NK-92 treated with Interleukin-12 subunit alpha and Interleukin-12 subunit beta, amount 100 ng/mL, for 24 hours (cell line): Measurements from ENCODE around the gene PHF12.
"Not testable (repeated sequence)": the region's sequence is repeated elsewhere in the genome, so short reads cannot be mapped to it uniquely, and the experiment has no call there.

Experiments used
- DNase-seq: peaks from one replicate; lab custom pipeline; 2025; lab: John Stamatoyannopoulos, UW

PHF12 gene

DNA sequence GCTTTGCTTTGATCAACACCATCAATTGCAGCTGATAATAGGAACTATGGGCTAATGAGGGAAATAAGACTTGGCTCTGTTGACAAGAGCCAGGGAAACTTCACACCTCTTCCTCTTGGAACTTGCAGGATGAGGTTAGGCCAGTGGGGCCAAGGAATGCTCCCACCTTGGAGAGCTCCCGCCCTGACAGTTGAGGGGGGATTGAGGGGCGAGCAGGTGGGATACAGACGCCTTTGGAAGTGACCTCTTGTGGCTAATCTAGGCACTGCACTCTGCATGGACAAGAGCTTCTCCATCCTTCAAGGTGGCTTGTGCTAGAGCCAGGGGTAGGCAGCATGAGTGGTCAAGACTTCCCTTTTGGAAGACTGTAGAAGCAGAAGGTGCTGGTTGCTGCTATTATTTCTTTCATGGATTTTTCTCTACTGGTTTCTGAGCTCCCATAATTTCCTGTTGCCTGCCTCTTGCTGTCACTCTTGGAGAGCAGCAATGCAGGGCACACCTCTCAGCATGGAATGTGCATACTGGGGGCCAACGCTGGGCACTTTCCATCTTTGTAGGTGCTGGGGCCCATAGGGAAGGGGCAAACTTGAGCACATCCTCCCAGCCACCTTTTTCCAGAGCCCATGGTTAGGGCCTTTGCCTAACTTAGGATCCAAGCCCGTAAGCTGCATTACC lies 2.3 kb upstream of the PHF12 start:
- peak; percentile 20 for DNase-seq

DNA sequence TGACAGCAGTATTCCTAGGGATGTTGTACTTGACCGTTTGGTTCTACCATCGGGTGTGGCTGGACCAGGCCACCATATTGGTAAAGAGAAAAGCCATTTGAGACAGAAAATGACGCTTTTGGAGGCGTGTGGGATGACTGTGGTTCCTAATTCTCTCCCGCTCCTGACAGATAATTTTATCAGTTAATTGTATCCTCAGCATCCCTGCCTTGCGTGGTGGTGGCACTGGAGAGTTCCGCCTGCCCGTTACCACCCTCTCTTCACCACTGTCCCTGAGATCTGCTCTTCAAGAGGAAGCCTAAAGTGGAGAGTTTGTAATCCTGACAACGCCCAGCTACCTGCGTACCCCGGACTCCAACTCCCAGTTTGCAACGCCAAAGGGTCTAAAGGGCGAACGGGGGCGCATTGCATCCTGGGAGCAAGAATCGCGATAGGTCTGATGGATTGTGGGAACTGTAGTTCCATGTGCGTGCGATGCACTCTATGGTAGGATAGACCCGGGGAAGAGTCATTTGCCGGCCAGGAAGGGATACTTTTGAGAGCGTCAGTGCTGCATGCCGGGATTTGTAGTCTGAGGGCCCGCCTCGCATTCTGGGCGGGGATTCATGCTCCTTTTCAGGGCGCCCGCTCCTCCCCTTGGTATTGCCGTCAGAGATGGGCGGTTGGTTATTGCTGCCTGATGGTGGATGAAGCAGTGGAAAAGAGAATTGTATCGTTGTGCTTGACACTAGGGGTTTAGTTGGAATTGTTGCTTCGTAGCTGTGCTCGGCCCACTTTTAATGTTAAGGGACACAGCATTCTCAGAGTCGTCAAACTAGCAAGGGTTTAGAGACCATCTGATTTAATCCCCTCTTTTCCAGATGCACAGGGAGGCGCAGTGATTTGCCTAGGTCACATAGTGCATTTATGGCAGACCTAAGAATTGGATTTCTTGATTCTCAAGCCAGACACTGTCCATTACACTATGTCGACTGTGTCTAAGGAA lies 965 bp upstream of the PHF12 start:
- peak; percentile 96 for DNase-seq

DNA sequence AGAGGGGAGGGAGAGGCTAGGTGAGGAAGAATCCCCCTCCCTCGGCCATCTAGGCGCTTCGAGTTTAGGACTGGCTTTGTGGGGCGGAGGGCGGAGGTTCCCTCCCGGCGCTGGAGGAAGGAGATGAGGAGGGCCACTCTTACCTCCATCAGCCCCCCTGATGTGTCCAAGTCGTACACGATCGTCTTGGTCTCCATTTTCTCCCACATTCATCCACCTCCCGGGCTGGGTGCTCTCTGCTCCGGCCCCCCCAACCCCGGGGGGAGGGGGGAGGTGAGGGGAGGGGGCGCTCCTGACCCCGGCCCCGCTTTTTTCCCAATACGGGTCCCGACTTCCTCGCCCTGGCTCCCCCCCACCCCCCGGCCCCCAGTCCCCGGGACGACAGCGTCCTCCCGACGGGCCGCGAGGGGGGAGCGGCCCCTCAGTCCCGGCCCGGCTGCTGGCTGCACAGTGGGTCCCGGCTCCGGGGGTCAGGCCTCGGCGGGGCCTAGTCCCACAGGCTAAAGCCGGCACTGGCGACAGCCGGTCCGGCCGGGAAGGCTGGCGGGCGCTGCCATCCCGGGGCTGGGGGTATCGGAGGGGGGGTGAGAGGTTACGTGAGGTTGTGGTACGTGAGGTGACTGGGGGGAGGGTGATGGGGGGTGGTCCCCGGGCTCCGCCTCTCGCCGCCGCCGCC lies 428 bp downstream of the PHF12 start:
- DNase-seq, result no peak

DNA sequence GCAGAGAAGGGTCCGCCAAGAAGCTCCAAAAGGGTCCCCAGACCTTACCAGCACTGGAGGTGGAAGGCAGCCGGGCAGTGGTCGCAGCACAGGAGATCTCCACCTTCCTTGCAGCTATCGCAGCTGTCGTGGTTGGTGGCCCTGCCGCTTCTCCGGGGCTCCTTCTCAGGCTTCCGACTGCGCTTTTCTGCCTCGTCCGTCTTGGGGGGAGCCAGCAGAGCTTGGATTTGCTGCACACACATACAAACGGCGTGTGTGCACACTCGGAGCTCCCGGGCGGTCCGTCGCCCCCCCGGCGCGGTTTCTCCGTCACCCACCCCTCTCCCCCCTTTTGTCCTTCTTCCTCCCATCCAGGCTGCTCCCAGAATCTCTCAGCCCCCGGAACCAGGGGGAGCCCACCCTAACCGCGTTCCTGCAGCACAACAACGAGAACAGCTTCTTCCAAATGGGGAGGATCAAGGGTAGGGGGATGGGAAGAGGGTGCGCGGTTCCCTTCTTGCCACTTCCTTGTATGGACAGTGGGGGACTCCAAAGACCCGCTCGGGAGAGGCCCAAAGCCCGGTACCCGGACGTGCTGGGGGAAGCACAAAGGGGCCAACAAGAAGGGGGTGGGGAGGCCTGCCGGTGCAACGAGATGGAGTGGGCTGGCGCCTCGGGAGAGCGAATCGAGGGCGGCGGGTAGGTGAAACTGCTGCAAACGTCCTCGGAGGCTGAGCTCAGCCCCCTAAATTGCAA lies 1.1 kb downstream of the PHF12 start:
- DNase-seq, result peak; percentile 51

DNA sequence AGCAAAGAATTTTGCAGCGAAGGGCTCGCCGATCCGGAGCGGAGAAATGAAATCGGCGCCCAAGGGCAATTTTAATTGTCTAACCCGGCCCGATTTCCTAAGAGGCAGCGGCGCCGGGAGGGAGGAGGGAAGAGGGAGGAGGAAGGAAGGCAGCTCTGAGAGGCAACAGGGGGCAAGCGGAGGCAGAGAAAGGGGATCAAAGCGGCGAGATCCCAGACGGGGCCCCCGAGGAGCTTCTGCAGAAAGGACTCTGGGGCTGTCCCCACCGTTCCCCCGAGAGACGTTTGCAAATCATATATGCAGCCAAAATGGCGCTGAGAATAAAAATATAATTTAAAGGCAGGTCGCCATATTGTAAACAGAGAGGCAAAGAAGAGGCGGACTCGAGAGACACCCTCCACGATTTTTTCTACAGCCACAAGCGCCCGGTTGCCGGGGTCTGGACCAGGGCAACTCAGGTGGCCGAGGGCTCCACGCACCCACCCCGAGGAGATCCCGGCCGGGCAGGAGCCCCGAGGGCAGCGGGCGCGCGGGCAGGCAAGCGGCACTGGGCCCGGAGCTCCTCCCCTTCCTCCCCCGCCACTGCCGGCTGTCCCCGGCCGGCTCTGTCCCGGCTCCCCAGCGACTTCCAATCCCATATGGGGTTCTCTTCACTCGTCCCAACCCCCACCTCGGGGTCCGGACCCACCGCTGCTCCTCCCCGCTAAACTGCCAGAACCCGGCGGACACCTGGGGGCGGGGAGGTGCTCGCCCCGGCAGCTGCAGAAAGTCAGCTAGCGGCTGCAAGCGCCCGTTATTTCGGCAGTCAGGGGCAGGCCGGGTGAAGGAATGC lies 1.9 kb downstream of the PHF12 start:
- DNase-seq, result peak; percentile 60

DNA sequence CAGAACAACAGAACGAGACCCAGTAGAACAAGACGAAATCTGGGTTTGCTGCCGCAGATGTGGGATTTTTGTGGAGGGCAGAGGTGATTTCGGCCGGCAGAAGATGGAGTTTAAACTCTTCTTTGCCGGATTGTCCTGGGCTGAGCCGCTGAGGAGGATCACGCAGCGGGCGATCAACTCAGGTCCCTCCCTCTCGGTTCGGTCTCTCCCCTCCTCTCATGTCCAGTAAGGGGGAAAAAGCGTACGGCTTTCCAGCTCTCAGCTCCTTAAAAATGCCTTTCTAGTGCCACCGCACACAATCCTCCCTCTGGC lies 2.5 kb downstream of the PHF12 start:
- no peak for DNase-seq

DNA sequence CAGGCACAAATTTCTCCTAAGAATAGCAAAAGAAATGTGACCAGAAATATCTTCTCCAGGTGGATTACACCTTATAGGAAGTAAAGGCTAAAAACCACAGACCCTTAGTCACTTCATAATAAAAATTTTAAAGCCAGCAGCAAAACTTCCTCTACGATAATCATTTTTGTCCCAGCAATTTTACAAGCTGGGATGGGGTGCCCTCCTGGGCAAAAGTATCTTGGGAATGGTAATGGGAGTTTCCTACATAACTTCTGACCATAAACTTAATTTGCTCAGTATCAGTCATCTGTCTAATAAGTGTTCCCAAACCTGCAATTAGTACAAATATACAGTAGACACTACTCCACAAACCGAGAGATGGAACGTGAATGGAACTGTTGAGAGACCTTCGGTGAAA lies 3.0 kb downstream of the PHF12 start:
- no peak for DNase-seq

DNA sequence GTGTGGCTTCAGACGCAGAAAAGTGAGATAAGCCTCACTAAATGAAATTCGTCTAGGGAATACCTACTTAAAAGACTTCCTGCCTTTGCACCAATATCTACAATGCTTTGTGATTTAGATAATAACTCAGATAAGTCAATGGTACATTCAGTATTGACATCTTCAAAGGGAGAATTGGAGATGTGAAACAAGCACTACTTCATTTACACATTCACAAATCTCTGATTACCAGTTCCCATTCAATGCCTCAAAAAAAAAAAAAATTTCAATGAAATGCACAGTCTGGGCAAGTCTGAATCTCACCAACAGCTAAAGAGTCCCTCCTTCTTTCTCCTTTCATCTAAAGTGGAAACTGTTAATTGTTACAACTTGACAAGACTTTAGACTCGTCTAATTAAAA lies 3.7 kb downstream of the PHF12 start:
- DNase-seq, result no peak

DNA sequence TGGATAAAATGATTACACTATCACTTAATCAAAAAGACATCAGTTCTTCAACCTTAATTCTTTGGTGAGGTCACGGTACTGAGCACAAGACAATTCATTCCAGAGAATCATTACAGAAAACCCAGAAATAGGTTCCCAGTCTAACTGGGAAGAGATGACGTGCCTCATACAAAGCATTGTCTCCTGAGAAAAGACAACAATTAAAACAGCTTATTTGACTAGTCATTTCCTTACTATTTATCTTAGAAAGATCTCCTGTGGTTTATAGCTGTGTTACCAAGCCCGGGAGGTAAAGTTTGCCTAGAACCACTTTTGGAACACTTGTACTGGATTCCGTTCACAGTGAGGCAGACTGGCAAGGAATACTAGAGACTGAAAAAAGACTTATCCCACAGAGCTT lies 5.1 kb downstream of the PHF12 start:
- DNase-seq, result no peak

DNA sequence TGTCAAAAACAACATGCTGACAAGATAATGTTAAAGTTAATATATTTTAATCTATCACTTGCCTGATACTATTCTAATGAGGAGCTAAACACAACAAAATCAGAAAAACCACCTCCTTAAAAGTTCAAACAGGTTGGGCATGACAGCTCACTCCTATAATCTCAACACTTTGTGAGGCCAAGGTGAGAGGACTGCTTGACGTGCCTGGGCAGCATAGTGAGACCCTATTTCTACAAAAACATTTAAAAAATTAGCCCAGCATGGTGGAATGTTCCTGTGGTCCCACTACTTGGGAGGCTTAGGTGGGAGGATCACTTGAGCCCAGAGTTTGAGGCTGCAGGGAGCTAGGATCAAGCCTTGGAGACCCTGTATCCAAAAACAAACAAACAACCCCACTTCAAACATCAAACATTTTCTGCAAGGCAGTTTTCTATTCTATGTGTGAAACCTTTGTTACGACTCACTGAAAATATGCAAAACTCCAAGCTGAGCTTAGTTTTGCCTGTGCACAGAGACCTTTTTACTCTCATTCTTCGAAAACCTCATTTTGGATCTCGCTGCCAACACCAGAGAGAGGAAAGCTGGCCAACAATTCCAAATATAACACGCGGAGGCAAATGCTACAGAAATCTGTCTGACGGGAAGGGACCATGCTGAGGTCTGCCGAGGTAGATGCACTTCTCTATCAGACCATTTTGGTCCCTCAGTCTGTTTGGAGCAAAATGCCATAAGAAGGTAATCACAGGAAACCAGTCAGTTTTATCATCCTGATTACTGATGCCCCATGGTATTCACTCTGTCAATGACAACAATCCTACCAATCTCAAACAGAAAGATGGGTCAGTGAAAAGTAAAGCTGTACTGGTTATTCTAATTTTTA lies 6.2 kb downstream of the PHF12 start:
- no peak for DNase-seq

DNA sequence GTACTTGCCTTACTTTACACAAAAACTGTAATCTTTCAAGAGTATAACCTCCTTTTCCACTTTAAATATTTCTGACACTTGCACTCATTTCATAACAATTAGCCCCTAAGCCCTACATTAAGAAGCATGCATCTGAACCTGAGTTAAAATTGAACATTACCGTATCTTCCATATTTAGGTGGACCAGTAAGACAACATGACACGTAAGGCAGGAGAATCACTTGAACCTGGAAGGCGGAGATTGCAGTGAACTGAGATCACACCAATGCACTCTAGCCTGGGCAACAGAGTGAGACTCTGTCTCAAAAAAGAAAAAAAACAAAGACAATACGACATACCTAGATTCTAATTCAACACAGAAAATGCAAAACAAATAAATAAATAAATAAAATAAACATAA lies 7.0 kb downstream of the PHF12 start:
- no peak for DNase-seq

DNA sequence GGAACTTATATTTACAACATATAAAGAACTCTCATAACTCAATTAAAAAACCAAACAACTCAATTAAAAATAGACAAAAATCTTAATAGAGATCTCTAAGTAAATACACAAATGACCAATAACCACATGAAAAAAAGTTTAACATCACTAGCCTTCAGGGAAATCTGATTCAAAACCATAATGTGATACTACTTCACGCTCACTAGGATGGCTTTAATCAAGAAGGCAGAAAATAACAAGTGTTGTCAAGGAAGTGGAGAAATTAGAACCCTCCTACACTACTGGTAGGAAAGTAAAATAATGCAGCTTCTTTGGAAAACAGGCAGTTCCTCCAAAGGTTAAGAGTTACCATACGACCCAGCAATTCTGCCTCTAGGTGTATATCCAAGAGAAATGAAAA lies 8.4 kb downstream of the PHF12 start:
- no peak for DNase-seq

DNA sequence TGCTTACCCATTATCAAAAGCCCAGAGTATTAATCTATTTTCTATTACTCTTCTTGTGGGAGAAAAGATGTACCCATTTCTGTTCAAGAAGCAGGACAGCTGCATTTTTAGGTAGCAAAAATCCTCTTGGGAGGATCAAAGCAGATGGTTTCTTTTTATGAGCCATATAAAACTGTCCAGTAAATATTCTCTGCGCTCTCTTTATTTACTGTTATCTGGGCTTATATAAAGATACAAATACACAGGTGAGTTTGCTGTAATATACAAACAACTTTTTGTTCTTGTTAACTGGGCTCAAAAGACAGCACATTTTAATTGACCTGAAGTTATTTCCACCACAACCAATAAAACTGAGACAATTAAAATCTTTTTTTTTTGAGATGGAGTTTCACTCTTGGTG lies 10.1 kb downstream of the PHF12 start:
- no peak for DNase-seq

DNA sequence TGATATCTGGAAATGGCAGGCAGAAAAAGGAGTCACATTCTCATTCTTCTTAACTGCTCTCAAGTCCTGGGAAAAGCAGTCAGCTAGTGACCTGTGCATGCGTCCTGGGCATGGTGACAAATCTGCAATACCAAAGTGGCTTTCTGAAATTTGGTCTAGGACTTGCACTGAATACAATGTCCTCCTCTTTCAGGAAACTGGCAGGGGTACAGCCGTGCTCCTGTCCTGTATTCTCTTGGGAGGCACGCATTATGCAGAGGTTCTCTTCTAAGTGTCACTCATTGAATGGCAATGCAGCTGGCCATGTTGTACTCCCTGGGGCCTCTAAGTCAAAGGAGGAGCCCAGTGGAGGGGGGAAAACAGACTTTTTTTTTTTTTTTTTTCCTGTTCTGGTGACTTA lies 10.6 kb downstream of the PHF12 start:
- DNase-seq, result no peak

DNA sequence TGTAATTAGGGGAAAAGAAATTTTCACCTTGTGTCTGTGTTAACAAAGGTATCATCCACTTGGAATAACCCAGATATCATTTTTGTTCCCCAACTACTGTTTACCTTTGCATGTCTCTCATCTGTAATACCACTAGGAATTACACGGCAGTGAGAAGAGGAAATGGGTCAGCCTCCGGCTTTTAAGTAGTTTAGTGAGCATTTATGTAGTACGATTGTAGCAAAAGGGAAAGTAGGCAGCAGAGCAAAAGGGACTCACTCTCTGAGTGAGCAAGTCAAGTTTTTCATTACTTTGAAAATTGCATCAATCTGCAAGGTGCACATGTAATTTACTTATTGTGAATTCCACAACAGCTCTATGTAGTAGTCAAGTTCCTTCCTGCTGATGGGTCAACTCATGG lies 11.2 kb downstream of the PHF12 start:
- DNase-seq, result no peak

DNA sequence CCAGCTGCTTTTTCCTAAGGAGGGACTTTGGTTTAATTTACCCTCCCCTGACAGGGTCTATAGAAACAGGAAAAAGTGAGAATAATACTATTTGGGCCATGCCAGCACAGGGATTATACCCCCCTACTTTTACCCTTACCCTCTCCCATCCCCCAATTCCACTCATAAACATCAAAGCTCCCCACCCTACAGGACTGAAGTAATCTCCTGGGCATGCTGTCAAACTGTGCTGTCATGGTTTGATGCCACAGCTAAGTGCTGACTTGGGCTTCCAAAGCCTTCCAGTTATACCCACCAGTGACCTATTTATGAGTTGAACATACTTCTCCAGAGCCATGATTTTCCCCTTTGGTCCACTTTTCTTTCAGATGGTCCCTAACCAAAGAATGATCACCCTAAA lies 12.8 kb downstream of the PHF12 start:
- no peak for DNase-seq

DNA sequence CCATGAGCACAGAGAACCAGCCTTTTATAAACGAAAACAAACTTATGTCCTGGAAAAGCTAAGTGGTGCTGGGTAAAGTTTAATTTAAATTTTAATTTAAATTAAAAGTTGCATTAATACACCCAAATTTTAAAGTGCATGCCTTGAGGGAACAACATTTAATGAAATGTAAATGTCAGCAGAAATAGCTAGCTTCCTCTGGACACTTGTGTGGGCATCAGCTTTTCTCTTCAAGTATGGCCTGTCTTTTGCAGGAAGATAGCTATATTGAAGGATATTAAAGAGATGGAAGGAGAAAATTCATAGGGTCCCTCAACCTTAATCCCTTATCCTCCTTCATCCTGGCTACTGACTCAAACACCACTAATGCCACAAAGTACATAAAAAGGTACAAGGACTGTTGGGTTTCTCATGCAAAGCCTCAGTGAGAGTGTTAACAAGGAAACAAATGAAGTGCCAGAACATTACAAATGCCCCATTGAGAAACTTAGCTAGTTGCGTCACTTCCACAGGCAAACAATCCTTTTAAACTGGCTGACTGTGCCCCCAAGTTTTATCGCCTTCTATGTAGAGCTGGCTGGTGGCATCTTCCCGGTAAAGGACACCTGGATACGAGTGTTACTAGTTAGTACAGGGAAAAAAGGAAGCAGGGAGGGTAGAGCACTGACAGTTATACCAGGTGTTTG lies 14.1 kb downstream of the PHF12 start:
- DNase-seq, result peak; percentile 29

DNA sequence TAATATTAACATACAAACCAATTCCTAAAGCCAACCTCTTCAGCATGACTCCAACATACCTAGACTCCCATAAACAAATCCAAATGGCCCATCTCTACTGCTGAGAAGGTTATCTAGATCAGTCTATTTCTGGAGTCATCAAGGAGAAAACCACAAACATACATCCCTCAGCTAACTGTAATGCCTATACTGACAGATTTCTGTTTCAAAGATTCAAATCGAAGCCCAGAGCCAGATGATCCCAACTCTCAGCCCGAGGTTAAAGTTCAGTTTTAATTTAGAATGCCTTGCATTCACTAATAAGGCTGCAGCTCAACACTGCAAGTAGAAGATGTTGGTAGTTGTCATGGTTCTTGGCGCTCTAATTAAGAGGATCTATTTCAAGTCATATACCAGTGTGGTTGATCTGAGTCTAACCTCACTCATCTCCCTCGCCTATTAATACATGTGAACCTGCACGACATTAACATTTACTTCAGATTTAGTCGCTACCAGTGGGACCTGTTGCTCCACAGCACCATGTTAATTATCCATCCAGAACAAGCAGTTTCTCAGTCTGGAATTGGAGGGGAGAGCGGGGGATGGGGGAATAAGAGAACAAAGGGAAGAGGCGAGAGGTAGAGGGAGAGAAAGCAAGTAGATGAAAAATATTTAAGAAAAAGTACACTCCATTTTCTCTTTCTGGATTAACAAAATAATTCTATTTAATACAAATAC lies 15.4 kb downstream of the PHF12 start:
- DNase-seq, result no peak

DNA sequence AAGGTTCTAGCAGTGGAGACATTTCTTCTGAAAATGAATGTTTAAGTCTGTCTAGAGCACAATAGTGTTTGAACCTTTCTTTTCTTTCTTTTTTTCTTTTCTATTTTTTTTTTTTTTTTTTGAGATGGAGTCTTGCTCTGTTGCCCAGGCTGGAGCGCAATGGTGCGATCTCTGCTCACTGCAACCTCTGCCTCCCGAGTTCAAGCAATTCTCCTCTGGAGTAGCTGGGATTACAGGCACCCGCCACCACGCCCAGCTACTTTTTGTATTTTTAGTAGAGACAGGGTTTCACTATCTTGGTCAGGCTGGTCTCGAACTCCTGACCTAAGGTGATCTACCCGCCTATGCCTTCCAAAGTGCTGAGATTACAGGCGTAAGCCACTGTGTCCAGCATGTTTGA lies 16.8 kb downstream of the PHF12 start:
- DNase-seq, result not testable (repeated sequence)
